BLaER1 (cell line): ENCODE data around the gene LTBP2.
A peak's percentile ranks its signal among the peaks of the same experiment; 100 is the strongest.

ENCODE experiments used
- H3K27ac ChIP-seq: shearing (Covaris generic); formaldehyde crosslinking; 2 replicates; pipeline ENCODE4 v1.8.1; 2022
- H3K27me3 ChIP-seq: shearing (Covaris generic); formaldehyde crosslinking; 2 replicates; pipeline ENCODE4 v1.8.1; 2022
- H3K36me3 ChIP-seq: shearing (Covaris generic); formaldehyde crosslinking; 2 replicates; pipeline ENCODE4 v1.8.1; 2022
- H3K4me1 ChIP-seq: shearing (Covaris generic); formaldehyde crosslinking; 2 replicates; pipeline ENCODE4 v1.8.1; 2022
- H3K4me2 ChIP-seq: shearing (Covaris generic); formaldehyde crosslinking; 2 replicates; pipeline ENCODE4 v1.8.1; 2022
- H3K4me3 ChIP-seq: shearing (Covaris generic); formaldehyde crosslinking; 2 replicates; pipeline ENCODE4 v1.8.1; 2022
- H3K9ac ChIP-seq: shearing (Covaris generic); formaldehyde crosslinking; 2 replicates; pipeline ENCODE4 v1.8.1; 2022
- H3K9me3 ChIP-seq: shearing (Covaris generic); formaldehyde crosslinking; 2 replicates; pipeline ENCODE4 v1.8.1; 2022
- H4K20me1 ChIP-seq: shearing (Covaris generic); formaldehyde crosslinking; 2 replicates; pipeline ENCODE4 v1.8.1; 2022
- Cebpa-rat ChIP-seq: shearing (Covaris generic); IDR thresholded peaks from 2 replicates; pipeline ENCODE4 v1.8.1; 2022

The LTBP2 gene

DNA sequence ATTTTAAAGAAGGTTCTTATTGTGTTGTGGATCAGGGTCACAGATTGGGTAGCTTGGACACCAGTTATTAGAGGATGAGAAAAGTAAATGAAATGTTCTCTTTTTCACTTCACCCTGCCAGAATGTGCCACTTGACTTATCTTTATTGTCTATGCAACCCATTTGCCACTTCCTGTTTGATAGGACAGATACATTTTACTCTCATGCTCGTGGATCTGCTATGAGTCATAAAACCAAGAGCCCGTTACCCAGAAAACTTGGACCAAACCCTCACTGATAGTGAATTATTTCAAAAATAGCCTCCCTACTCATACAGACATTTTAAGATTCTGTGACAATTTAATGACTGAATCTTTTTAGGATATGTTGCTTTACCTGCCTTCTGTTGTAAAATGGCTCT lies 116.7 kb downstream of the LTBP2 start:
- H4K20me1 ChIP-seq = peaks cover 26% of the 10 kb centered on the region
- no peak overlapping the region for H3K9ac ChIP-seq
- peaks cover 41% of the 10 kb centered on the region for H3K36me3 ChIP-seq
- no peak overlapping the region for H3K27ac ChIP-seq
- peak overlapping the region; percentile 91 for H3K4me2 ChIP-seq
- H3K27me3 ChIP-seq = peaks cover 7% of the 10 kb centered on the region; the same call in 1 of the 2 replicates
- no peaks in the 10 kb centered on the region for H3K9me3 ChIP-seq
- H3K4me1 ChIP-seq = peaks cover 38% of the 10 kb centered on the region
- H3K4me3 ChIP-seq = no peak overlapping the region
- TF ChIP-seq Cebpa-rat = no peak

- Histone ChIP-seq H3K4me3 (peak within 1 kb of the TSS; percentile 89), H3K27ac (peak within 1 kb of the TSS; percentile 89), H3K9ac (peak within 1 kb of the TSS; percentile 93), H3K27me3 (peaks cover 7% of the 10 kb centered on the region; the same call in 1 of the 2 replicates), H4K20me1 (peaks cover 36% of the 10 kb centered on the region), H3K4me2 (peak within 1 kb of the TSS; percentile 92), H3K4me1 (peaks cover 43% of the 10 kb centered on the region), H3K9me3 (no peaks in the 10 kb centered on the region), H3K36me3 (peaks cover 28% of the 10 kb centered on the region)
- TF ChIP-seq Cebpa-rat = no peak
Observed at GRCh38 chr14:74493343-74494261, 118.4 kb downstream of the LTBP2 start, which contains the start of gene ISCA2. Gene ISCA2, plus strand, starts transcription at chr14:74493765. Its CDS starts 10 bp downstream, at chr14:74493775.

DNA sequence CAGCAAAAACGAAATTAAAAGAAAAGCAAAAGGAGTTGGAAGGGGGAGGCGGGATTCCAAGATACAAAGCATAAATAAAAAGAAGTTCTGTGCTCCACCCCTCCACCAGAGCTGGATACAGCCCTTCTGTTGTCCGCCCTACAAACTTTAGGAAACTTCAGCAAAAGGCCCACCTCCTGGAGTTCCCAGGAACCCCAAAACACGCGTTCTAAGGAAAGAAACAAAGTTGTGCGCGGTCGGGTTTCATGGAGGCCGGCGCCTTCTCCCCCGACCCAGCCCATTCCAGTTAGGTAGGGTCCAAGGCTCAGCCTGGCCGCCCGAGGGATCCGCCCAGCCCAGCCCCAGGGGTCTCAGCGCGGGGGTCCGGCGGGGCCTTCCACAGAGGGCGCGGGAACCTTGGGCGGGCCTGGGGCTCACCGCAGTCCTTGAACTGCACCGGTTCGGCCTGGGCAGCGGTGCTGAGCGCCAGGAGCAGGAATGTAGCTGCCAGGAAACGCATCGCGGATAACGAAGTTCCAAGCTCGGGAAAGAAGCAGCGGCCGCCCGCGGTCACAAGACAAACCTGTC lies 119.2 kb downstream of the LTBP2 start, which contains the start of gene NPC2:
Gene NPC2 (minus strand): TSS at position 530 of the 567 bp plus-strand sequence. CDS start 31 bp downstream, at position 499.
- no peak for TF ChIP-seq Cebpa-rat
- H3K4me3 ChIP-seq = peak within 1 kb of the TSS; percentile 89
- H3K9ac ChIP-seq = peak within 1 kb of the TSS; percentile 93
- H3K9me3 ChIP-seq = no peaks in the 10 kb centered on the region
- peaks cover 36% of the 10 kb centered on the region for H4K20me1 ChIP-seq
- H3K4me2 ChIP-seq = peak within 1 kb of the TSS; percentile 92
- H3K4me1 ChIP-seq = peaks cover 43% of the 10 kb centered on the region
- peaks cover 7% of the 10 kb centered on the region; the same call in 1 of the 2 replicates for H3K27me3 ChIP-seq
- H3K27ac ChIP-seq = peak within 1 kb of the TSS; percentile 89
- peaks cover 33% of the 10 kb centered on the region for H3K36me3 ChIP-seq

- Histone ChIP-seq H3K4me3 (peak overlapping the region; percentile 81), H3K9ac (peak overlapping the region; percentile 77), H3K36me3 (peaks cover 32% of the 10 kb centered on the region), H3K27me3 (peaks cover 7% of the 10 kb centered on the region; the same call in 1 of the 2 replicates), H3K9me3 (no peaks in the 10 kb centered on the region), H3K4me2 (peak overlapping the region; percentile 92), H3K4me1 (peaks cover 43% of the 10 kb centered on the region), H3K27ac (no peak overlapping the region; the same call in 1 of the 2 replicates), H4K20me1 (peaks cover 42% of the 10 kb centered on the region)
- TF ChIP-seq Cebpa-rat = no peak
Observed at GRCh38 chr14:74491956-74492775, 119.9 kb downstream of the LTBP2 start.

DNA sequence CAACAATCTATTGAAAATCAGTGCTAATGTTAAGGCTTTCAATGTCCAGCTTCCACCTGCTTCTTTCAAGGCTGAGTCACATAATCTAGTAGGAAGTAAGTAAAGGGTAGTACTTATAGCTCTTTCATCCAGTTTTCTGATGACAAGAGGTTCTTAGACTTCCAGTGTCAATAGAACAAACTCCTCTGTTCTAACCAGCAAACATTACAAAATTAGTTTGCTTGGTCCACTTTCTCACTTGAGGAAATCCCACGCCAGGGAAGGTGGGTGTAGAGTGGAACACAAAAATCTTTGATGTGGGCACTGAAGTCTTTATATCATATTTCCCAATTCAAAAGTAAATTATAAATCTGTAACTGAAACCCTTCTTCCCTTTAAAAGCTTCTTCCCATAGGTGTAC lies 121.6 kb downstream of the LTBP2 start:
- H4K20me1 ChIP-seq = peaks cover 46% of the 10 kb centered on the region
- no peak overlapping the region for H3K27ac ChIP-seq
- no peak overlapping the region for H3K4me3 ChIP-seq
- H3K4me2 ChIP-seq = no peak overlapping the region
- no peaks in the 10 kb centered on the region for H3K9me3 ChIP-seq
- peaks cover 43% of the 10 kb centered on the region for H3K4me1 ChIP-seq
- no peak for TF ChIP-seq Cebpa-rat
- peaks cover 25% of the 10 kb centered on the region for H3K36me3 ChIP-seq
- H3K27me3 ChIP-seq = peaks cover 7% of the 10 kb centered on the region; the same call in 1 of the 2 replicates
- H3K9ac ChIP-seq = no peak overlapping the region

GRCh38 chr14:74488786-74489397 lies 123.1 kb downstream of the LTBP2 start:
- H3K36me3 ChIP-seq = peaks cover 33% of the 10 kb centered on the region
- no peak overlapping the region for H3K27ac ChIP-seq
- H3K4me1 ChIP-seq = peaks cover 28% of the 10 kb centered on the region
- H3K4me3 ChIP-seq = no peak overlapping the region
- no peak overlapping the region for H3K9ac ChIP-seq
- peaks cover 40% of the 10 kb centered on the region for H4K20me1 ChIP-seq
- no peak overlapping the region for H3K4me2 ChIP-seq
- peaks cover 7% of the 10 kb centered on the region; the same call in 1 of the 2 replicates for H3K27me3 ChIP-seq
- no peaks in the 10 kb centered on the region for H3K9me3 ChIP-seq
- TF ChIP-seq Cebpa-rat = no peak

- no peak overlapping the region for H3K4me2 ChIP-seq
- no peak overlapping the region for H3K4me3 ChIP-seq
- no peaks in the 10 kb centered on the region for H3K27me3 ChIP-seq
- H3K36me3 ChIP-seq = peaks cover 56% of the 10 kb centered on the region
- no peaks in the 10 kb centered on the region for H3K9me3 ChIP-seq
- no peak overlapping the region for H3K9ac ChIP-seq
- H3K27ac ChIP-seq = no peak overlapping the region
- peaks cover 12% of the 10 kb centered on the region; the same call in 1 of the 2 replicates for H3K4me1 ChIP-seq
- H4K20me1 ChIP-seq = peaks cover 27% of the 10 kb centered on the region
- no peak for TF ChIP-seq Cebpa-rat
Observed at GRCh38 chr14:74486164-74486563, 125.9 kb downstream of the LTBP2 start.

DNA sequence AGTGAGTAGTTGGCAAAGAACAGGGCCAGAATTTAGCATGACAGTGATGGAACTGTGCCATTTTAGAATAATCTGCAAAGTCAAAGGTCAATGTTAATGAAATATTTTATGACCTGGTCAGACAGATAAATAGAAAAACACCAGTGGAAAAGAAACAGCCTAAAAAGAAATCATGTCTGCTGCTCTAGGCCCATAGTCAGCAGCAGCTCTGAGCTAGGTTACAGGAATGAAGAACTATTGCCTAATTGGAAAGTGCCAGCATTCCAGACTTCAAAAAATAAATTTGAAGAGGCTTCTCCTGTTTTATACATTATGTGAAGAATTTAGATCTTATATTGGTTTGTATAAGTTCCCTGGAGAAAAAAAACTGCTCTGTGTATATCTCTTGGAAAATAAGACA lies 128.7 kb downstream of the LTBP2 start:
- H3K36me3 ChIP-seq = peaks cover 83% of the 10 kb centered on the region

DNA sequence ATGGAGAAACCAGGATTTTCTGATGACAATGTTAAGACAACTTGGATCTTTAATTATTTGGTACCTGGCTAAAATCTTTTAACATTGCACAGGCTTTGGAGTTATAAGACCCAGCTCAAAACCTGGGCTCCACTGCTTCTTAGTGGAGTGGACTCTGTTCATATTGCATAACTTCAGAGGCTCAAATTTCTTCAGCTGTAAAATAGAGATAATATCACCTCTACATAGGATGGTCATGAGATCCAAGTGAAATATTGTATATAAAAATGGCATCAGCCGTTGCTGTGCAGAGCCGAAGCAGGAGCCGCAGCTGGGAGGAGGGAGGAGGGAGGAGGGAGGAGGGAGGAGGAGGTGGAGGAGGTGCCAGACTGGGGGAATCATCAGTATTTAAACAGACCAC lies 129.5 kb downstream of the LTBP2 start:
- TF ChIP-seq Cebpa-rat = no peak

More for the DNA sequence above, 128.7 kb downstream of the LTBP2 start:
- Histone ChIP-seq H3K9me3 (no peaks in the 10 kb centered on the region), H3K9ac (no peak overlapping the region), H4K20me1 (0 out of 2 replicates have a peak, but pooled peaks cover 15% of the 10 kb centered on the region), H3K27ac (no peak overlapping the region), H3K4me3 (no peak overlapping the region), H3K4me2 (no peak overlapping the region), H3K4me1 (no peaks in the 10 kb centered on the region), H3K27me3 (no peaks in the 10 kb centered on the region)
- TF ChIP-seq Cebpa-rat = no peak

More for the DNA sequence above, 129.5 kb downstream of the LTBP2 start:
- no peaks in the 10 kb centered on the region for H3K4me1 ChIP-seq
- H3K27me3 ChIP-seq = no peaks in the 10 kb centered on the region
- H4K20me1 ChIP-seq = 0 out of 2 replicates have a peak, but pooled peaks cover 14% of the 10 kb centered on the region
- H3K36me3 ChIP-seq = peaks cover 77% of the 10 kb centered on the region
- no peak overlapping the region for H3K9ac ChIP-seq
- no peaks in the 10 kb centered on the region for H3K9me3 ChIP-seq
- no peak overlapping the region for H3K27ac ChIP-seq
- H3K4me2 ChIP-seq = no peak overlapping the region
- H3K4me3 ChIP-seq = no peak overlapping the region
